Astrocyte of the cerebellum (primary cell): ENCODE results near the gene CTNNA3.

Source experiments
- DNase-seq: peaks from one replicate; pipeline ENCODE4 v3.0.0-alpha.2; 2011; ENCODE audit warnings: low read depth
- H3K4me3 ChIP-seq: 2 replicates; pipeline ENCODE4 v1.5.1; 2011; ENCODE audit warnings: mild to moderate bottlenecking, low read depth, low read length, moderate library complexity
- CTCF ChIP-seq: IDR thresholded peaks from 2 replicates; pipeline ENCODE4 v1.5.1; 2012; ENCODE audit warnings: low read length, low read depth, moderate library complexity, mild to moderate bottlenecking; ENCODE audit errors: missing control alignments
- in situ Hi-C: cut with HindIII; loops from 2 replicates; pipeline ENCODE4 v1.10.0; 2017; ENCODE audit warnings: low sequenced_read_pairs

The CTNNA3 gene

GRCh38 chr10:66242885-66243284 lies 1453.1 kb downstream of the CTNNA3 start:
- no peak for TF ChIP-seq CTCF
- DNase-seq, result no peak
- in situ Hi-C loops, result no loop called here
- no peak overlapping the region for H3K4me3 ChIP-seq

GRCh38 chr10:66239062-66239461 lies 1456.9 kb downstream of the CTNNA3 start:
- in situ Hi-C loops, result no loop called here
- H3K4me3 ChIP-seq, result no peak overlapping the region
- no peak for TF ChIP-seq CTCF
- DNase-seq, result no peak

- no peak overlapping the region for H3K4me3 ChIP-seq
- TF ChIP-seq CTCF, result no peak
- no peak for DNase-seq
- in situ Hi-C loops, result no loop called here
Observed at GRCh38 chr10:66238343-66238742, 1457.7 kb downstream of the CTNNA3 start.

GRCh38 chr10:66234872-66235271 lies 1461.1 kb downstream of the CTNNA3 start:
- DNase-seq, result no peak
- H3K4me3 ChIP-seq, result no peak overlapping the region
- no peak for TF ChIP-seq CTCF
- in situ Hi-C loops, result no loop called here

GRCh38 chr10:66228887-66229286 lies 1467.1 kb downstream of the CTNNA3 start:
- DNase-seq, result no peak
- in situ Hi-C loops, result no loop called here
- TF ChIP-seq CTCF, result no peak
- no peak overlapping the region for H3K4me3 ChIP-seq

GRCh38 chr10:66223656-66224055 lies 1472.3 kb downstream of the CTNNA3 start:
- H3K4me3 ChIP-seq, result no peak overlapping the region
- no peak for DNase-seq
- TF ChIP-seq CTCF, result no peak
- in situ Hi-C loops, result no loop called here
